Esophagus muscularis mucosa (tissue), 4 donors: ENCODE results near the gene IZUMO2. TPM values are rescaled to one million over a fixed set of nuclear protein-coding genes. Genes with fewer than 3 reads are reported as not detected.

Experiments used
- DNase-seq: peaks from one replicate; pipeline ENCODE4 v3.0.0-alpha.2; 2017; ENCODE audit errors: extremely low spot score
- H3K27ac ChIP-seq, 4 donors: fragments of 200-600 bp; sonication (generic); replicated peaks in 1 of 4; 1 replicate in 3 of 4; 2 replicates in 1 of 4; pipeline ENCODE4 v1.5.1; 2016 to 2019; ENCODE audit warnings: mild to moderate bottlenecking in 1 of 4
- H3K27me3 ChIP-seq, 4 donors: fragments of 200-600 bp; sonication (generic); one replicate each; pipeline versions ENCODE4 v1.5.1 to v1.6.0; 2016 to 2019
- H3K36me3 ChIP-seq, 4 donors: fragments of 200-600 bp; sonication (generic); one replicate each; pipeline ENCODE4 v1.5.1; 2016 to 2019
- H3K4me1 ChIP-seq, 4 donors: fragments of 200-600 bp; sonication (generic); one replicate each; pipeline ENCODE4 v1.5.1; 2016 to 2019
- H3K4me3 ChIP-seq, 4 donors: fragments of 200-600 bp; sonication (generic); 1 replicate in 2 of 4; 2 replicates in 2 of 4; pipeline ENCODE4 v1.5.1; 2016 to 2019; ENCODE audit warnings: mild to moderate bottlenecking in 4 of 4, moderate library complexity in 1 of 4
- H3K9me3 ChIP-seq, 4 donors: fragments of 200-600 bp; sonication (generic); 1 replicate in 3 of 4; 2 replicates in 1 of 4; pipeline ENCODE4 v1.5.1; 2016 to 2019
- EP300 ChIP-seq: sonication (generic); formaldehyde crosslinking; IDR thresholded peaks from one replicate; pipeline ENCODE4 v1.6.1; 2017; ENCODE audit warnings: antibody characterized with exemption
- POLR2A ChIP-seq: fragments of 450-650 bp; IDR thresholded peaks from one replicate; pipeline ENCODE4 v1.6.1; 2017; ENCODE audit warnings: antibody characterized with exemption, moderate library complexity, mild to moderate bottlenecking, low read depth
- POLR2AphosphoS5 ChIP-seq, 2 donors: sonication (generic); formaldehyde crosslinking; IDR thresholded peaks; one replicate each; pipeline ENCODE4 v1.6.1; 2017; ENCODE audit warnings: antibody characterized with exemption in 2 of 2
- WGBS: methylation state at CpG from one replicate; pipeline ENCODE4 v1.1.5; 2018; 5-methylcytosine and 5-hydroxymethylcytosine counted together
- intact Hi-C: fragments of 100-400 bp; cut with DNase I; formaldehyde crosslinking; loops from one replicate; pipeline ENCODE4 v1.15.1; 2023
- total RNA-seq, 4 donors: library from RNA; depleted of rRNA; stranded (reverse); fragments of >200 nt; gene quantifications; one replicate each; pipeline versions ENCODE4 v1.1.0 to v1.2.1, GENCODE V29; 2016
- TF ChIP-seq, protein P1 (sequence below), 3 experiments: fragments of 200-600 bp in 2 of 3; fragments of 450-650 bp in 1 of 3; sonication (generic) in 2 of 3; IDR thresholded peaks; one replicate each; pipeline ENCODE4 v1.5.1; 2017 to 2019; ENCODE audit warnings: antibody characterized with exemption in 3 of 3, mild to moderate bottlenecking in 2 of 3, moderate library complexity in 1 of 3

The IZUMO2 gene
- total RNA-seq, 4 donors from 2014 or later: not detected

DNA sequence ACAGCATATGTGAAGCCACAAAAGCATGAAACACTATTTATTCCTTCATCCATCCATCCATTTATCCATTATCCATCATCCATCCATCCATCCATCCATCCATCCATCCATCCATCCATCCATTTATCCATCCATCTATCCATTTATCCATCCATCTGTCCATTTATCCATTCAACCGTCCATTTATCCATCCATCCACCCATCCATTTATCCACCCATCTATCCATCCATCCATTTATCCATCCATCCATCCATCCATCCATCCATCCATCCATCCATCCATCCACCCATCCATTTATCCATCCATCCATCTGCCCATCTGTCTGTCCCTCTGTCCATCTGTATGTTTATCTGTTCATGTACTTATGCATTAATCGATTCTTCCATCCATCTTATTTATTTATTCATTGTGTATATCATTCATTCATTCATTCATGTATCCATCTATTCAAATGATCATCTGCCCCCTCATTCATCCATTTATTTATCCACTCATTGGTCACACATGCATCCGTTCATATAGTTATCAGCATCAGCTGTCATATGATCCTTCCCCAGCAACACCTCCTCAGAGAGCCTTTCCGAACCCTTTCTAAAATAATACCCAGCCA, 33.3 kb upstream of the IZUMO2 start:
- peaks cover 0 to 64% (median 0%) of the 10 kb centered on the region in 4 donors for H3K27me3 ChIP-seq
- TF ChIP-seq, protein P1, sequence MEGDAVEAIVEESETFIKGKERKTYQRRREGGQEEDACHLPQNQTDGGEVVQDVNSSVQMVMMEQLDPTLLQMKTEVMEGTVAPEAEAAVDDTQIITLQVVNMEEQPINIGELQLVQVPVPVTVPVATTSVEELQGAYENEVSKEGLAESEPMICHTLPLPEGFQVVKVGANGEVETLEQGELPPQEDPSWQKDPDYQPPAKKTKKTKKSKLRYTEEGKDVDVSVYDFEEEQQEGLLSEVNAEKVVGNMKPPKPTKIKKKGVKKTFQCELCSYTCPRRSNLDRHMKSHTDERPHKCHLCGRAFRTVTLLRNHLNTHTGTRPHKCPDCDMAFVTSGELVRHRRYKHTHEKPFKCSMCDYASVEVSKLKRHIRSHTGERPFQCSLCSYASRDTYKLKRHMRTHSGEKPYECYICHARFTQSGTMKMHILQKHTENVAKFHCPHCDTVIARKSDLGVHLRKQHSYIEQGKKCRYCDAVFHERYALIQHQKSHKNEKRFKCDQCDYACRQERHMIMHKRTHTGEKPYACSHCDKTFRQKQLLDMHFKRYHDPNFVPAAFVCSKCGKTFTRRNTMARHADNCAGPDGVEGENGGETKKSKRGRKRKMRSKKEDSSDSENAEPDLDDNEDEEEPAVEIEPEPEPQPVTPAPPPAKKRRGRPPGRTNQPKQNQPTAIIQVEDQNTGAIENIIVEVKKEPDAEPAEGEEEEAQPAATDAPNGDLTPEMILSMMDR (IDR thresholded peaks at IDR 0.05): no peak
- TF ChIP-seq EP300: no peak
- no peak for TF ChIP-seq POLR2AphosphoS5 (IDR thresholded peaks at IDR 0.05)
- no peak for TF ChIP-seq POLR2A
- no peak overlapping the region for H3K27ac ChIP-seq
- no peak overlapping the region for H3K4me3 ChIP-seq
- H3K4me1 ChIP-seq: peaks cover 8 to 13% (median 12%) of the 10 kb centered on the region in 4 donors
- WGBS: 82% methylated on average over 4 of the region's 4 CpGs
- H3K9me3 ChIP-seq: no peaks in the 10 kb centered on the region
- DNase-seq: no peak
- no peaks in the 10 kb centered on the region for H3K36me3 ChIP-seq
- intact Hi-C loops: no loop called here

DNA sequence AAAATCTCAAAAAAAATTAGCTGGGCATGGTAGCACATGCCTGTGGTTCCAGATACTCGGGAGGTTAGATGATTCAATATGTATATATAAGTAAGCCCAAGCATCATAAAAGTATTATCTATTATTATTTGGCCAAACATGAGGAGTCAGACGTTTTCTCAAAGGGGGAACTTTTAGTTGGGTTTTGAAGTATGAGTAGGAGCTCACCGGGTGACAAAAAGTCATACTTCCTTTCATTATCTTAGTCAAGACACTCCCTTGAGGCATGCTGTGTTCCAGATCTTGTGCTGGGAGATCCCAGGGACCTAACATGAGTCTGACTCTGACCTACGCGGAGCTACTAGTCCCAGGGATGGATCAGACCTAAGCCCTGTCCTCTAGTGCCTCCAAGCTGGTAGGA, 32.1 kb upstream of the IZUMO2 start:
- no peak overlapping the region for H3K4me3 ChIP-seq
- no peak overlapping the region for H3K27ac ChIP-seq
- WGBS: 77% methylated on average over 5 of the region's 5 CpGs
- no peak for DNase-seq
- H3K9me3 ChIP-seq: no peaks in the 10 kb centered on the region
- intact Hi-C loops: no loop called here
- H3K27me3 ChIP-seq: peaks cover 0 to 66% (median 0%) of the 10 kb centered on the region in 4 donors
- H3K36me3 ChIP-seq: no peaks in the 10 kb centered on the region
- TF ChIP-seq, protein P1 (IDR thresholded peaks at IDR 0.05): no peak
- peaks cover 8 to 13% (median 12%) of the 10 kb centered on the region in 4 donors for H3K4me1 ChIP-seq

DNA sequence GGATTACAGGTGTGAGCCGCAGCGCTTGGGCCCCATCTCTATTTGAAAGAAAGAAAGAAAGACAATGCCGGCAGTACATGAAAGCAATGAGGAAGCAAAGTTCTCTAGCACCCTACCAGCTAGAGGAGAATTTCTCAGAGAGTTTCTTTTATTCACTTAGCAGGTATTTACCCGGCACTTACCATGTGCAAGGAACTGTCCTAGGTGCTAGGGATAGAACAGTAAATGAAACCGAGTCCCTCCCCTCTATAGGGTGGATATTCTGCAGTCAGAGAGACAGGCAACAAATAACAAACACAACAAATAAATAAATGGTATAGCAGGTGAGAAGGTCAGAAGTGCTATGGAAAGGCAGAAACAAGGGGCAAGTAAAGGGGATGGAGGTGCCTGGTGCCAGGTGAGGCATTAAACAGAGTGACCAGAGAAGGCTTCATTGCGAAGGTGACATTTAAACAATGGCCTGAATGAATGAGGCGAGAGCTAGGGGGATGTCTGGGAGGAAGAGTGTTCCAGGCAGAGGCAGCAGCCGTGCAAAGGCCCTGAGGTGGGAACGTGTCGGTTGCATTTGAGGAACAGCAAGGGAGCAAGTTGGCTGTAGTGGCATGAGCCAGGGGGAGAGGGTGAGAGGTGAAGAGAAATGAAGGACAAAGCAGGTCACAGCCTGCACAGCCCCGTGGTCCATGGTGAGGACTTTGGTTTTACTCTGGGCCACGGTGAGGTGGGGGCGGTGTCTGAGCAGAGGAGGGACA, 29.6 kb upstream of the IZUMO2 start:
- Histone ChIP-seq H3K4me3 (no peak overlapping the region), H3K27me3 (peaks cover 0 to 87% (median 0%) of the 10 kb centered on the region in 4 donors)
- no peak for DNase-seq

DNA sequence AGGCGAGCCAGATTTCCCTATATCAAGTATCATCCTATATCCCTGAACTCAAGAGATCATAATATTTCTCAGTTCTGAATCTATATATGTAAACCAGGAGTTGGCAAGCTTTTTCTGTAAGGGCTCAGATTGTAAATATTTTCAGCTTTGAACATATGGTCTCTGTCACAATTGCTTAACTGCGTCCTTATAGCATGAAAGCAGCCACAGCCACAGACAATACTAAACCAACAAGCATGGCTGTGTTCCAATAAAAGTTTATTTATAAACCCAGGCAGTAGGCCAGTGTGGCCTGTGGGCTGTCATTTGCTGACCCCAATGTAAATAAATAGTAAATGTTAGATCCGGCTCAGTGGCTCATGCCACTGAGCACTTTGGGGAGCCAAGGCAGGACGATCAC, 28.1 kb upstream of the IZUMO2 start:
- H3K27ac ChIP-seq: no peak overlapping the region
- no peaks in the 10 kb centered on the region for H3K9me3 ChIP-seq
- H3K36me3 ChIP-seq: no peaks in the 10 kb centered on the region
- intact Hi-C loops: no loop called here
- H3K4me1 ChIP-seq: no peaks in the 10 kb centered on the region
- WGBS: 34% methylated on average over 4 of the region's 4 CpGs
- peaks cover 0 to 90% (median 0%) of the 10 kb centered on the region in 4 donors for H3K27me3 ChIP-seq
- TF ChIP-seq EP300 (no peak), POLR2A (no peak), POLR2AphosphoS5 (IDR thresholded peaks at IDR 0.05) (no peak)
- TF ChIP-seq, protein P1 (IDR thresholded peaks at IDR 0.05): no peak
- no peak for DNase-seq
- no peak overlapping the region for H3K4me3 ChIP-seq

More for the DNA sequence above, 29.6 kb upstream of the IZUMO2 start:
- TF ChIP-seq EP300 (no peak), POLR2AphosphoS5 (IDR thresholded peaks at IDR 0.05) (no peak), POLR2A (no peak)
- TF ChIP-seq, protein P1 (IDR thresholded peaks at IDR 0.05): no peak
- Histone ChIP-seq H3K27ac (no peak overlapping the region), H3K4me1 (no peaks in the 10 kb centered on the region), H3K36me3 (no peaks in the 10 kb centered on the region), H3K9me3 (no peaks in the 10 kb centered on the region)
- intact Hi-C loops: no loop called here
- WGBS: 66% methylated on average over 13 of the region's 13 CpGs
